Liver (tissue), 9 donors: Measurements from ENCODE around the gene NDUFA8. TPM values are rescaled to one million over a fixed set of nuclear protein-coding genes. Genes with fewer than 3 reads are reported as not detected.

Experiments used
- DNase-seq: peaks from one replicate; pipeline ENCODE4 v3.0.0-alpha.2; 2017; ENCODE audit warnings: low spot score
- H3K27ac ChIP-seq, 2 donors: one replicate each; pipeline ENCODE4 v1.7.0; 2013; ENCODE audit warnings: inconsistent platforms in 2 of 2, low read length in 2 of 2, control low read depth in 1 of 2, low read depth in 1 of 2, mild to moderate bottlenecking in 1 of 2
- H3K27me3 ChIP-seq, 4 donors: one replicate each; pipeline versions ENCODE4 v1.6.1 to v1.7.0; 2013; ENCODE audit warnings: low read length in 3 of 4, inconsistent platforms in 1 of 4, mild to moderate bottlenecking in 1 of 4, moderate library complexity in 1 of 4; ENCODE audit not compliant: control insufficient read depth in 4 of 4, insufficient read depth in 4 of 4
- H3K36me3 ChIP-seq, 4 donors: one replicate each; pipeline versions ENCODE4 v1.6.1 to v1.7.0; 2013; ENCODE audit warnings: low read length in 3 of 4, mild to moderate bottlenecking in 3 of 4, low read depth in 1 of 4, moderate library complexity in 1 of 4; ENCODE audit not compliant: control insufficient read depth in 4 of 4, insufficient read depth in 3 of 4
- H3K4me1 ChIP-seq, 4 donors: one replicate each; pipeline versions ENCODE4 v1.6.1 to v1.7.0; 2013; ENCODE audit warnings: low read length in 3 of 4, mild to moderate bottlenecking in 3 of 4, moderate library complexity in 1 of 4; ENCODE audit not compliant: control insufficient read depth in 4 of 4, insufficient read depth in 4 of 4
- H3K4me3 ChIP-seq, 3 donors: one replicate each; pipeline versions ENCODE4 v1.6.1 to v1.7.0; 2013; ENCODE audit warnings: low read length in 3 of 3, control low read depth in 1 of 3, low read depth in 1 of 3, mild to moderate bottlenecking in 1 of 3
- H3K9ac ChIP-seq, 2 donors: one replicate each; pipeline ENCODE4 v1.7.0; 2013; ENCODE audit warnings: low read length in 2 of 2, mild to moderate bottlenecking in 2 of 2, moderate library complexity in 2 of 2, control low read depth in 1 of 2, low read depth in 1 of 2
- H3K9me3 ChIP-seq, 4 donors: one replicate each; pipeline versions ENCODE4 v1.6.1 to v1.7.0; 2013; ENCODE audit warnings: low read length in 3 of 4; ENCODE audit not compliant: control insufficient read depth in 4 of 4
- EGR1 ChIP-seq, 2 donors: IDR thresholded peaks; 2 replicates each; pipeline ENCODE4 v1.6.1; 2016 to 2018; ENCODE audit warnings: antibody characterized with exemption in 2 of 2, low read depth in 2 of 2
- FOXA1 ChIP-seq: IDR thresholded peaks from 2 replicates; pipeline ENCODE4 v1.6.1; 2016; ENCODE audit warnings: antibody characterized with exemption
- FOXA2 ChIP-seq: IDR thresholded peaks from 2 replicates; pipeline ENCODE4 v1.6.1; 2016; ENCODE audit warnings: antibody characterized with exemption
- GABPA ChIP-seq, 2 donors: IDR thresholded peaks in 1 of 2; conservative IDR thresholded peaks in 1 of 2; 2 replicates each; pipeline ENCODE4 v1.6.1; 2016; ENCODE audit warnings: antibody characterized with exemption in 2 of 2, mild to moderate bottlenecking in 1 of 2, moderate library complexity in 1 of 2
- HNF4A ChIP-seq, 2 donors: conservative IDR thresholded peaks; 2 replicates each; pipeline ENCODE4 v1.6.1; 2016; ENCODE audit warnings: antibody characterized with exemption in 2 of 2, mild to moderate bottlenecking in 2 of 2
- HNF4G ChIP-seq: IDR thresholded peaks from 2 replicates; pipeline ENCODE4 v1.6.1; 2016; ENCODE audit warnings: antibody characterized with exemption
- JUND ChIP-seq, 2 donors: IDR thresholded peaks; 2 replicates each; pipeline ENCODE4 v1.6.1; 2016; ENCODE audit warnings: antibody characterized with exemption in 2 of 2
- NR2F2 ChIP-seq: IDR thresholded peaks from 2 replicates; pipeline ENCODE4 v1.6.1; 2016; ENCODE audit warnings: antibody characterized with exemption
- RAD21 ChIP-seq, 2 donors: IDR thresholded peaks; 2 replicates each; pipeline ENCODE4 v1.6.1; 2016; ENCODE audit warnings: antibody characterized with exemption in 2 of 2, mild to moderate bottlenecking in 2 of 2
- REST ChIP-seq: IDR thresholded peaks from 2 replicates; pipeline ENCODE4 v1.6.1; 2016; ENCODE audit warnings: antibody characterized with exemption, mild to moderate bottlenecking
- RXRA ChIP-seq, 2 donors: IDR thresholded peaks; 2 replicates each; pipeline ENCODE4 v1.6.1; 2017 to 2018; ENCODE audit warnings: antibody characterized with exemption in 2 of 2, mild to moderate bottlenecking in 1 of 2
- SP1 ChIP-seq: IDR thresholded peaks from 2 replicates; pipeline ENCODE4 v1.6.1; 2018; ENCODE audit warnings: antibody characterized with exemption, mild to moderate bottlenecking
- TAF1 ChIP-seq: conservative IDR thresholded peaks from 2 replicates; pipeline ENCODE4 v1.6.1; 2016; ENCODE audit warnings: antibody characterized with exemption, mild to moderate bottlenecking
- YY1 ChIP-seq: IDR thresholded peaks from 2 replicates; pipeline ENCODE4 v1.6.1; 2016; ENCODE audit warnings: antibody characterized with exemption, mild to moderate bottlenecking
- WGBS: extraction: QIAGEN DNeasy Blood & Tissue Kit; methylation state at CpG from one replicate; pipeline ENCODE4 v1.1.7; 2013; 5-methylcytosine and 5-hydroxymethylcytosine counted together
- polyA plus RNA-seq, 2 donors: library from polyadenylated mRNA; stranded (reverse) in 1 of 2; unstranded in 1 of 2; fragments of 200-250 nt in 1 of 2; fragments of >200 nt in 1 of 2; fragmentation: Nextera tagmentation in 1 of 2; extraction: Ambion mirVana in 1 of 2; gene quantifications; one replicate each; pipeline versions ENCODE4 v1.2.1 to v1.2.3, GENCODE V29; 2013 to 2015
- total RNA-seq, 2 donors: library from RNA; depleted of rRNA; stranded (reverse); fragments of >200 nt; gene quantifications; one replicate each; pipeline ENCODE4 v1.2.3, GENCODE V29; 2014
- TF ChIP-seq, protein P1 (sequence below): IDR thresholded peaks from 2 replicates; pipeline ENCODE4 v1.6.1; 2016; ENCODE audit warnings: antibody characterized with exemption
- TF ChIP-seq, protein P2 (sequence below): fragments of 150-350 bp; IDR thresholded peaks from 2 replicates; pipeline ENCODE4 v1.5.1; 2017; ENCODE audit warnings: improper control_type of control experiment, low read depth, low read length; ENCODE audit not compliant: missing input control
- TF ChIP-seq, protein P3 (sequence below): IDR thresholded peaks from 2 replicates; pipeline ENCODE4 v1.6.1; 2016; ENCODE audit warnings: antibody characterized with exemption
- TF ChIP-seq, protein P4 (sequence below): IDR thresholded peaks from 2 replicates; pipeline ENCODE4 v1.6.1; 2016; ENCODE audit warnings: antibody characterized with exemption
- donor health status: healthy.
- donor health status: healthy.
- donor health status: healthy.
- donor health status: healthy.
- donor health status: healthy.

Gene NDUFA8
- total and polyA plus RNA-seq, 4 donors, result 24.9 to 51.9 (median 38.8) TPM

DNA sequence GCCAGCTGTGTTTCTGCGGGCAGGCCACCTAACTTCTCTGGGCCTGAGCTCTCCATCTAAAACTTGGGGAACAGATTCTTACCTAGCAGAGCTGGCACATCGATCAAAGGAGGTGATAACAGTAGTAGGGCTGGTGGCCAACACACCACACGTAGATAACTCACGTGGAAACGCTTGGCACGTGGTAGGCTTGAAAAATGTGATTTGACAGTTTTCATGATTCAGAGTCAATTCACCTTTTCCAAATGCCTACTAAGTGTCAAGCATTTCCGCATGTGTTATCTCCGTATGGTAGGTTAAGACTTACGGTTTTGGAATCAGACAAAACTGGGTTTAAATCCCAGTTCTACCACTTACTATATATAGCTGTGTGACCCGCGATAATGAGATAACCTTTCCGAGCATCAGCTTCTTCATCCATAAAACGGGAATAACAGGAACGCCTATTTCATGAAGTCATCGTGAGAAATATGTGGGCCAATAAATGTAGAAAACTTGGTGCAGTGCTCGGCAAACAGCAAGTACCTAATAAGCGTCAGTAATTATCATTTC, 25.5 kb downstream of the NDUFA8 start:
- no peak for TF ChIP-seq YY1
- TF ChIP-seq JUND (IDR thresholded peaks at IDR 0.05), result no peak
- TF ChIP-seq, protein P1, sequence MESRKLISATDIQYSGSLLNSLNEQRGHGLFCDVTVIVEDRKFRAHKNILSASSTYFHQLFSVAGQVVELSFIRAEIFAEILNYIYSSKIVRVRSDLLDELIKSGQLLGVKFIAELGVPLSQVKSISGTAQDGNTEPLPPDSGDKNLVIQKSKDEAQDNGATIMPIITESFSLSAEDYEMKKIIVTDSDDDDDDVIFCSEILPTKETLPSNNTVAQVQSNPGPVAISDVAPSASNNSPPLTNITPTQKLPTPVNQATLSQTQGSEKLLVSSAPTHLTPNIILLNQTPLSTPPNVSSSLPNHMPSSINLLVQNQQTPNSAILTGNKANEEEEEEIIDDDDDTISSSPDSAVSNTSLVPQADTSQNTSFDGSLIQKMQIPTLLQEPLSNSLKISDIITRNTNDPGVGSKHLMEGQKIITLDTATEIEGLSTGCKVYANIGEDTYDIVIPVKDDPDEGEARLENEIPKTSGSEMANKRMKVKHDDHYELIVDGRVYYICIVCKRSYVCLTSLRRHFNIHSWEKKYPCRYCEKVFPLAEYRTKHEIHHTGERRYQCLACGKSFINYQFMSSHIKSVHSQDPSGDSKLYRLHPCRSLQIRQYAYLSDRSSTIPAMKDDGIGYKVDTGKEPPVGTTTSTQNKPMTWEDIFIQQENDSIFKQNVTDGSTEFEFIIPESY, result no peak
- TF ChIP-seq, protein P2, sequence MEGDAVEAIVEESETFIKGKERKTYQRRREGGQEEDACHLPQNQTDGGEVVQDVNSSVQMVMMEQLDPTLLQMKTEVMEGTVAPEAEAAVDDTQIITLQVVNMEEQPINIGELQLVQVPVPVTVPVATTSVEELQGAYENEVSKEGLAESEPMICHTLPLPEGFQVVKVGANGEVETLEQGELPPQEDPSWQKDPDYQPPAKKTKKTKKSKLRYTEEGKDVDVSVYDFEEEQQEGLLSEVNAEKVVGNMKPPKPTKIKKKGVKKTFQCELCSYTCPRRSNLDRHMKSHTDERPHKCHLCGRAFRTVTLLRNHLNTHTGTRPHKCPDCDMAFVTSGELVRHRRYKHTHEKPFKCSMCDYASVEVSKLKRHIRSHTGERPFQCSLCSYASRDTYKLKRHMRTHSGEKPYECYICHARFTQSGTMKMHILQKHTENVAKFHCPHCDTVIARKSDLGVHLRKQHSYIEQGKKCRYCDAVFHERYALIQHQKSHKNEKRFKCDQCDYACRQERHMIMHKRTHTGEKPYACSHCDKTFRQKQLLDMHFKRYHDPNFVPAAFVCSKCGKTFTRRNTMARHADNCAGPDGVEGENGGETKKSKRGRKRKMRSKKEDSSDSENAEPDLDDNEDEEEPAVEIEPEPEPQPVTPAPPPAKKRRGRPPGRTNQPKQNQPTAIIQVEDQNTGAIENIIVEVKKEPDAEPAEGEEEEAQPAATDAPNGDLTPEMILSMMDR, result no peak
- no peak for TF ChIP-seq FOXA1
- TF ChIP-seq TAF1, result no peak
- TF ChIP-seq REST, result no peak
- no peak for TF ChIP-seq GABPA (IDR thresholded peaks at IDR 0.05 in 1 of 2, conservative IDR thresholded peaks at IDR 0.05 in 1 of 2)
- TF ChIP-seq, protein P3, sequence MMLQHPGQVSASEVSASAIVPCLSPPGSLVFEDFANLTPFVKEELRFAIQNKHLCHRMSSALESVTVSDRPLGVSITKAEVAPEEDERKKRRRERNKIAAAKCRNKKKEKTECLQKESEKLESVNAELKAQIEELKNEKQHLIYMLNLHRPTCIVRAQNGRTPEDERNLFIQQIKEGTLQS, result no peak
- TF ChIP-seq, protein P4, sequence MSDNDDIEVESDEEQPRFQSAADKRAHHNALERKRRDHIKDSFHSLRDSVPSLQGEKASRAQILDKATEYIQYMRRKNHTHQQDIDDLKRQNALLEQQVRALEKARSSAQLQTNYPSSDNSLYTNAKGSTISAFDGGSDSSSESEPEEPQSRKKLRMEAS, result no peak
- no peak for TF ChIP-seq HNF4G
- no peak for TF ChIP-seq EGR1 (IDR thresholded peaks at IDR 0.05; ENCODE audit: low read depth in 2 of 2)
- TF ChIP-seq NR2F2, result no peak
- no peak for TF ChIP-seq RXRA (IDR thresholded peaks at IDR 0.05)
- no peak for TF ChIP-seq SP1
- TF ChIP-seq FOXA2, result no peak
- no peak for TF ChIP-seq RAD21 (IDR thresholded peaks at IDR 0.05)
- no peak for TF ChIP-seq HNF4A (conservative IDR thresholded peaks at IDR 0.05)
- no peak overlapping the region for H3K9ac ChIP-seq
- no peaks in the 10 kb centered on the region for H3K4me1 ChIP-seq
- 79% methylated on average over 17 of the region's 17 CpGs for WGBS
- no peak overlapping the region for H3K4me3 ChIP-seq
- no peaks in the 10 kb centered on the region for H3K36me3 ChIP-seq
- no peaks in the 10 kb centered on the region for H3K27me3 ChIP-seq
- no peak for DNase-seq
- H3K27ac ChIP-seq, result no peak overlapping the region
- H3K9me3 ChIP-seq, result no peaks in the 10 kb centered on the region
